HEK293 (cell line): Measurements from ENCODE around the gene PRKAG3.

ENCODE experiments used
- CTCF ChIA-PET: fragments of 350-600 bp; formaldehyde crosslinking; extraction: SDS; loops from one replicate; lab custom pipeline; 2021; ENCODE audit warnings: antibody characterized with exemption; lab: Yijun Ruan, JAX
- POLR2A ChIA-PET: fragments of 300-600 bp; formaldehyde crosslinking; extraction: SDS; loops from one replicate; lab custom pipeline; 2020; ENCODE audit warnings: antibody characterized with exemption, inconsistent platforms; lab: Yijun Ruan, JAX
- H3K27ac ChIP-seq: fragments of 200-500 bp; sonication (Bioruptor generic); 2 replicates; pipeline ENCODE4 v1.5.1; 2014; ENCODE audit warnings: low read depth, low read length, control low read depth, inconsistent platforms; ENCODE audit errors: extremely low read depth
- H3K36me3 ChIP-seq, 2 experiments: fragments of 200-500 bp in 1 of 2; sonication (Bioruptor generic) in 1 of 2; 1 replicate in 1 of 2; 2 replicates in 1 of 2; pipeline ENCODE4 v1.5.1; 2014 to 2017; ENCODE audit warnings: inconsistent platforms in 2 of 2, low read length in 2 of 2; ENCODE audit not compliant: control insufficient read depth in 2 of 2, insufficient read depth in 1 of 2
- H3K4me1 ChIP-seq: fragments of 200-500 bp; sonication (Bioruptor generic); 2 replicates; pipeline ENCODE4 v1.5.1; 2014; ENCODE audit warnings: mild to moderate bottlenecking, low read length, inconsistent platforms; ENCODE audit not compliant: control insufficient read depth, insufficient read depth
- H3K4me3 ChIP-seq: 2 replicates; pipeline ENCODE4 v1.5.1; 2011; ENCODE audit warnings: low read depth, mild to moderate bottlenecking, control low read depth, low read length, moderate library complexity
- H3K9me3 ChIP-seq: fragments of 200-500 bp; sonication (Bioruptor generic); 2 replicates; pipeline ENCODE4 v1.5.1; 2014; ENCODE audit warnings: low read depth, low read length, inconsistent platforms; ENCODE audit not compliant: control insufficient read depth, insufficient read depth
- BCL11B ChIP-seq: fragments of 450-650 bp; formaldehyde crosslinking; IDR thresholded peaks from 2 replicates; pipeline ENCODE4 v1.5.1; 2016; ENCODE audit warnings: low read depth, missing biosample characterization, missing genetic modification characterization
- GLIS1 ChIP-seq: fragments of 450-650 bp; formaldehyde crosslinking; IDR thresholded peaks from 2 replicates; pipeline ENCODE4 v1.5.1; 2016; ENCODE audit warnings: missing biosample characterization, missing genetic modification characterization
- INSM2 ChIP-seq: fragments of 450-650 bp; formaldehyde crosslinking; IDR thresholded peaks from 2 replicates; pipeline ENCODE4 v1.5.1; 2016; ENCODE audit warnings: missing biosample characterization, missing genetic modification characterization
- KLF10 ChIP-seq: fragments of 450-650 bp; IDR thresholded peaks from 2 replicates; pipeline ENCODE4 v1.5.1; 2018; ENCODE audit warnings: missing biosample characterization, mild to moderate bottlenecking, missing genetic modification characterization
- RBAK ChIP-seq: fragments of 450-650 bp; formaldehyde crosslinking; IDR thresholded peaks from 2 replicates; pipeline ENCODE4 v1.5.1; 2016; ENCODE audit warnings: missing biosample characterization, missing genetic modification characterization
- SP2 ChIP-seq: fragments of 450-650 bp; formaldehyde crosslinking; IDR thresholded peaks from 2 replicates; pipeline ENCODE4 v1.5.1; 2016; ENCODE audit warnings: missing biosample characterization, missing genetic modification characterization
- ZBTB10 ChIP-seq: fragments of 450-650 bp; formaldehyde crosslinking; IDR thresholded peaks from 2 replicates; pipeline ENCODE4 v1.5.1; 2016; ENCODE audit warnings: missing biosample characterization, missing genetic modification characterization
- ZEB2 ChIP-seq: fragments of 450-650 bp; formaldehyde crosslinking; IDR thresholded peaks from 2 replicates; pipeline ENCODE4 v1.5.1; 2016; ENCODE audit warnings: missing biosample characterization, missing genetic modification characterization
- ZFHX2 ChIP-seq: fragments of 450-650 bp; formaldehyde crosslinking; conservative IDR thresholded peaks from 2 replicates; pipeline ENCODE4 v1.5.1; 2016; ENCODE audit warnings: missing biosample characterization, missing genetic modification characterization
- ZFP37 ChIP-seq: fragments of 450-650 bp; formaldehyde crosslinking; IDR thresholded peaks from 2 replicates; pipeline ENCODE4 v1.5.1; 2016; ENCODE audit warnings: missing biosample characterization, missing genetic modification characterization
- ZNF10 ChIP-seq: fragments of 450-650 bp; formaldehyde crosslinking; IDR thresholded peaks from 2 replicates; pipeline ENCODE4 v1.5.1; 2017; ENCODE audit warnings: missing biosample characterization, missing genetic modification characterization
- ZNF174 ChIP-seq: fragments of 450-650 bp; formaldehyde crosslinking; IDR thresholded peaks from 2 replicates; pipeline ENCODE4 v1.5.0; 2017; ENCODE audit warnings: missing biosample characterization, mild to moderate bottlenecking, missing genetic modification characterization
- ZNF202 ChIP-seq: fragments of 450-650 bp; formaldehyde crosslinking; IDR thresholded peaks from 2 replicates; pipeline ENCODE4 v1.5.1; 2016; ENCODE audit warnings: missing biosample characterization, missing genetic modification characterization, borderline replicate concordance
- ZNF23 ChIP-seq: fragments of 450-650 bp; formaldehyde crosslinking; IDR thresholded peaks from 2 replicates; pipeline ENCODE4 v1.5.1; 2016; ENCODE audit warnings: missing biosample characterization, missing genetic modification characterization, borderline replicate concordance
- ZNF302 ChIP-seq: fragments of 450-650 bp; formaldehyde crosslinking; IDR thresholded peaks from 2 replicates; pipeline ENCODE4 v1.5.1; 2016; ENCODE audit warnings: missing biosample characterization, missing genetic modification characterization, low read depth
- ZNF341 ChIP-seq: fragments of 450-650 bp; formaldehyde crosslinking; IDR thresholded peaks from 2 replicates; pipeline ENCODE4; 2016; ENCODE audit warnings: low read depth, missing biosample characterization, missing genetic modification characterization
- ZNF473 ChIP-seq: fragments of 450-650 bp; formaldehyde crosslinking; IDR thresholded peaks from 2 replicates; pipeline ENCODE4 v1.5.1; 2017; ENCODE audit warnings: missing biosample characterization, missing genetic modification characterization
- ZNF518A ChIP-seq: fragments of 450-650 bp; formaldehyde crosslinking; conservative IDR thresholded peaks from 2 replicates; pipeline ENCODE4 v1.5.1; 2016; ENCODE audit warnings: low read depth, missing biosample characterization, missing genetic modification characterization
- ZNF747 ChIP-seq: fragments of 450-650 bp; formaldehyde crosslinking; IDR thresholded peaks from 2 replicates; pipeline ENCODE4 v1.5.1; 2016; ENCODE audit warnings: missing biosample characterization, missing genetic modification characterization
- ZNF785 ChIP-seq: fragments of 450-650 bp; formaldehyde crosslinking; IDR thresholded peaks from 2 replicates; pipeline ENCODE4 v1.5.1; 2016; ENCODE audit warnings: missing biosample characterization, missing genetic modification characterization
- TF ChIP-seq, protein P1 (sequence below): fragments of 450-650 bp; formaldehyde crosslinking; IDR thresholded peaks from 2 replicates; pipeline ENCODE4 v1.5.1; 2016; ENCODE audit warnings: missing biosample characterization, missing genetic modification characterization
- TF ChIP-seq, protein P2 (sequence below): fragments of 450-650 bp; formaldehyde crosslinking; IDR thresholded peaks from 2 replicates; pipeline ENCODE4 v1.5.1; 2017; ENCODE audit warnings: missing biosample characterization, mild to moderate bottlenecking, missing genetic modification characterization, moderate library complexity

Gene PRKAG3

GRCh38 chr2:218785103-218785502, 46.5 kb downstream of the PRKAG3 start (continued):
- TF ChIP-seq, protein P1, sequence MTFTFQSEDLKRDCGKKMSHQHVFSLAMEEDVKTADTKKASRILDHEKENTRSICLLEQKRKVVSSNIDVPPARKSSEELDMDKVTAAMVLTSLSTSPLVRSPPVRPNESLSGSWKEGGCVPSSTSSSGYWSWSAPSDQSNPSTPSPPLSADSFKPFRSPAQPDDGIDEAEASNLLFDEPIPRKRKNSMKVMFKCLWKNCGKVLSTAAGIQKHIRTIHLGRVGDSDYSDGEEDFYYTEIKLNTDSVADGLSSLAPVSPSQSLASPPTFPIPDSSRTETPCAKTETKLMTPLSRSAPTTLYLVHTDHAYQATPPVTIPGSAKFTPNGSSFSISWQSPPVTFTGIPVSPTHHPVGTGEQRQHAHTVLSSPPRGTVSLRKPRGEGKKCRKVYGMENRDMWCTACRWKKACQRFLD (tag by site-specific recombination) = no peak
- TF ChIP-seq ZBTB10 (no peak), ZNF10 (tag by site-specific recombination) (no peak), GLIS1 (no peak), ZNF747 (tag by site-specific recombination) (no peak), ZNF473 (tag by site-specific recombination) (no peak), ZNF302 (tag by site-specific recombination) (no peak), ZFP37 (tag by site-specific recombination) (no peak)
- TF ChIP-seq, all 188 proteins: peak for 0

GRCh38 chr2:218783688-218784087, 47.9 kb downstream of the PRKAG3 start:
- Histone ChIP-seq H3K36me3 (no peaks in the 10 kb centered on the region), H3K9me3 (no peaks in the 10 kb centered on the region), H3K27ac (no peak overlapping the region), H3K4me3 (no peak overlapping the region), H3K4me1 (no peaks in the 10 kb centered on the region)
- TF ChIP-seq ZNF202 (tag by site-specific recombination) (no peak), ZNF518A (tag by site-specific recombination) (no peak), INSM2 (tag by site-specific recombination) (no peak), BCL11B (no peak), ZNF785 (tag by site-specific recombination) (no peak), ZNF341 (no peak), ZEB2 (no peak), KLF10 (no peak), RBAK (tag by site-specific recombination) (no peak), ZFHX2 (tag by site-specific recombination) (no peak), SP2 (no peak), ZNF174 (no peak), ZNF23 (tag by site-specific recombination) (no peak)
- TF ChIP-seq, protein P1 (tag by site-specific recombination) = no peak
- TF ChIP-seq, protein P2, sequence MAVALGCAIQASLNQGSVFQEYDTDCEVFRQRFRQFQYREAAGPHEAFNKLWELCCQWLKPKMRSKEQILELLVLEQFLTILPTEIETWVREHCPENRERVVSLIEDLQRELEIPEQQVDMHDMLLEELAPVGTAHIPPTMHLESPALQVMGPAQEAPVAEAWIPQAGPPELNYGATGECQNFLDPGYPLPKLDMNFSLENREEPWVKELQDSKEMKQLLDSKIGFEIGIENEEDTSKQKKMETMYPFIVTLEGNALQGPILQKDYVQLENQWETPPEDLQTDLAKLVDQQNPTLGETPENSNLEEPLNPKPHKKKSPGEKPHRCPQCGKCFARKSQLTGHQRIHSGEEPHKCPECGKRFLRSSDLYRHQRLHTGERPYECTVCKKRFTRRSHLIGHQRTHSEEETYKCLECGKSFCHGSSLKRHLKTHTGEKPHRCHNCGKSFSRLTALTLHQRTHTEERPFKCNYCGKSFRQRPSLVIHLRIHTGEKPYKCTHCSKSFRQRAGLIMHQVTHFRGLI (tag by site-specific recombination) = no peak
- ChIA-PET CTCF (interaction anchor here (0.8 kb wide), 1 partner anchor 73 kb away, joined by 3 read pairs; the partner anchor contains the start of gene TTLL4), POLR2A (no interaction called here)
